Superior temporal gyrus (tissue), 1 donor: ENCODE results near the gene PRKN.

ENCODE experiments used
- DNase-seq: peaks from one replicate; pipeline ENCODE4 v3.0.0-alpha.2; 2016; ENCODE audit errors: extremely low spot score

Gene PRKN

GRCh38 chr6:162379757-162380409, 347.7 kb downstream of the PRKN start:
- no peak for DNase-seq

- no peak for DNase-seq
Observed at GRCh38 chr6:162377735-162378134, 349.8 kb downstream of the PRKN start.

GRCh38 chr6:162373868-162374267, 353.7 kb downstream of the PRKN start:
- no peak for DNase-seq

GRCh38 chr6:162373192-162373591, 354.4 kb downstream of the PRKN start:
- DNase-seq, result no peak

GRCh38 chr6:162372106-162372505, 355.5 kb downstream of the PRKN start:
- DNase-seq, result no peak

- no peak for DNase-seq
Observed at GRCh38 chr6:162371121-162371520, 356.4 kb downstream of the PRKN start.

GRCh38 chr6:162369091-162369490, 358.5 kb downstream of the PRKN start:
- DNase-seq, result no peak

- DNase-seq, result no peak
Observed at GRCh38 chr6:162364488-162364887, 363.1 kb downstream of the PRKN start.

GRCh38 chr6:162363757-162364156, 363.8 kb downstream of the PRKN start:
- no peak for DNase-seq

GRCh38 chr6:162360901-162361567, 366.5 kb downstream of the PRKN start:
- DNase-seq, result no peak

GRCh38 chr6:162358625-162359024, 368.9 kb downstream of the PRKN start:
- DNase-seq, result no peak

GRCh38 chr6:162345051-162345511, 382.5 kb downstream of the PRKN start:
- DNase-seq, result no peak

GRCh38 chr6:162344646-162345010, 382.9 kb downstream of the PRKN start:
- DNase-seq, result no peak

- DNase-seq, result peak; percentile 47
Observed at GRCh38 chr6:162343936-162344645, 383.5 kb downstream of the PRKN start.

- no peak for DNase-seq
Observed at GRCh38 chr6:162343198-162343935, 384.2 kb downstream of the PRKN start.

- no peak for DNase-seq
Observed at GRCh38 chr6:162337412-162337811, 390.2 kb downstream of the PRKN start.

GRCh38 chr6:162336359-162336758, 391.2 kb downstream of the PRKN start:
- DNase-seq, result no peak

- DNase-seq, result no peak
Observed at GRCh38 chr6:162332365-162332764, 395.2 kb downstream of the PRKN start.

GRCh38 chr6:162331911-162332310, 395.7 kb downstream of the PRKN start:
- DNase-seq, result no peak

- DNase-seq, result no peak
Observed at GRCh38 chr6:162325826-162326225, 401.7 kb downstream of the PRKN start.

GRCh38 chr6:162325051-162325450, 402.5 kb downstream of the PRKN start:
- no peak for DNase-seq

- no peak for DNase-seq
Observed at GRCh38 chr6:162315291-162315690, 412.3 kb downstream of the PRKN start.
